Esophagus squamous epithelium (tissue), 4 donors: ENCODE results near the gene BDKRB2.

Experiments
- POLR2A ChIP-seq, 4 donors: fragments of 450-650 bp; IDR thresholded peaks; one replicate each; pipeline ENCODE4 v1.6.1; 2017; ENCODE audit warnings: antibody characterized with exemption in 4 of 4, mild to moderate bottlenecking in 4 of 4, moderate library complexity in 3 of 4
- TF ChIP-seq, protein P1 (sequence below), 6 experiments: fragments of 450-650 bp in 4 of 6; fragments of 200-600 bp in 2 of 6; sonication (generic) in 2 of 6; IDR thresholded peaks; one replicate each; pipeline ENCODE4 v1.5.1; 2016 to 2019; ENCODE audit warnings: antibody characterized with exemption in 6 of 6, mild to moderate bottlenecking in 4 of 6, moderate library complexity in 4 of 6

GRCh38 chr14:96255501-96256366, 51.1 kb downstream of the BDKRB2 start, which contains the start of gene BDKRB1:
- TF ChIP-seq, protein P1, sequence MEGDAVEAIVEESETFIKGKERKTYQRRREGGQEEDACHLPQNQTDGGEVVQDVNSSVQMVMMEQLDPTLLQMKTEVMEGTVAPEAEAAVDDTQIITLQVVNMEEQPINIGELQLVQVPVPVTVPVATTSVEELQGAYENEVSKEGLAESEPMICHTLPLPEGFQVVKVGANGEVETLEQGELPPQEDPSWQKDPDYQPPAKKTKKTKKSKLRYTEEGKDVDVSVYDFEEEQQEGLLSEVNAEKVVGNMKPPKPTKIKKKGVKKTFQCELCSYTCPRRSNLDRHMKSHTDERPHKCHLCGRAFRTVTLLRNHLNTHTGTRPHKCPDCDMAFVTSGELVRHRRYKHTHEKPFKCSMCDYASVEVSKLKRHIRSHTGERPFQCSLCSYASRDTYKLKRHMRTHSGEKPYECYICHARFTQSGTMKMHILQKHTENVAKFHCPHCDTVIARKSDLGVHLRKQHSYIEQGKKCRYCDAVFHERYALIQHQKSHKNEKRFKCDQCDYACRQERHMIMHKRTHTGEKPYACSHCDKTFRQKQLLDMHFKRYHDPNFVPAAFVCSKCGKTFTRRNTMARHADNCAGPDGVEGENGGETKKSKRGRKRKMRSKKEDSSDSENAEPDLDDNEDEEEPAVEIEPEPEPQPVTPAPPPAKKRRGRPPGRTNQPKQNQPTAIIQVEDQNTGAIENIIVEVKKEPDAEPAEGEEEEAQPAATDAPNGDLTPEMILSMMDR (IDR thresholded peaks at IDR 0.05): no peak
- no peak for TF ChIP-seq POLR2A (IDR thresholded peaks at IDR 0.05)
